GM10248 (cell line): ENCODE data around the gene ADAM19.

ENCODE experiments used
- CTCF ChIA-PET: fragments of 300-600 bp; sonication (Branson Sonifier 250); formaldehyde crosslinking; extraction: SDS; loops from one replicate; lab custom pipeline; 2021; ENCODE audit warnings: antibody characterized with exemption; lab: Yijun Ruan, JAX
- POLR2A ChIA-PET: fragments of 350-650 bp; sonication (Branson Sonifier 250); formaldehyde crosslinking; extraction: SDS; loops from one replicate; lab custom pipeline; 2020; ENCODE audit warnings: antibody characterized with exemption; lab: Yijun Ruan, JAX
- DNase-seq: peaks from one replicate; pipeline ENCODE4 v3.0.0; 2012; ENCODE audit errors: extremely low spot score
- TF ChIP-seq, protein P1 (sequence below): IDR thresholded peaks from 2 replicates; pipeline ENCODE4 v1.5.1; 2012; ENCODE audit warnings: mild to moderate bottlenecking, low read depth; ENCODE audit errors: extremely low read depth, missing control alignments, control extremely low read depth

The ADAM19 gene

DNA sequence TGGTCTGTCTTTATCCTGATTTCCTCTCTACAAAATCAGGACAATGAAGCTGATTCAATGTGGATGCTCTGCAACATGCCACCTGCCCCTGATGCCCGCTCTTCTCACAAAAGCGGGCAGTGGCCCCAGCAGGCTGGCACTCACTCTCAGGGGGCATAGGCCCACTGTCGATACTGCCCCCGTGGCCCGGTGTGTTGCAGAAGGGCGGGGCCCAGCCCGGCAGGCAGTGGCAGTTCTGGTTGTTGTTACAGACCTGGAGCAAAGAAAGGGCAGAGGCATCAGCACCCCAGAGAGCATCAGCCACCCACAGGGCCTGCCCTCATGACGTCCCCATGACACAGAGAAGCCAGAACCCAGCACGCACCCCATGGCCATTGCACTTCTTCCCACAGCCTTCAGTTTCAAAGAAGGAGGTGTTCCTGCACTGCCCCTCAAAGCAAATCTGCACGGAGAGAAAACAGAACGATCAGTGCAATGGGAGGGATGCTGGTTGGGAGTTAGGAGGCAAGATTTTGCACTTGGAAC is 84.0 kb downstream of the ADAM19 start:
- ChIA-PET POLR2A (no interaction called here), CTCF (no interaction called here)
- TF ChIP-seq, protein P1, sequence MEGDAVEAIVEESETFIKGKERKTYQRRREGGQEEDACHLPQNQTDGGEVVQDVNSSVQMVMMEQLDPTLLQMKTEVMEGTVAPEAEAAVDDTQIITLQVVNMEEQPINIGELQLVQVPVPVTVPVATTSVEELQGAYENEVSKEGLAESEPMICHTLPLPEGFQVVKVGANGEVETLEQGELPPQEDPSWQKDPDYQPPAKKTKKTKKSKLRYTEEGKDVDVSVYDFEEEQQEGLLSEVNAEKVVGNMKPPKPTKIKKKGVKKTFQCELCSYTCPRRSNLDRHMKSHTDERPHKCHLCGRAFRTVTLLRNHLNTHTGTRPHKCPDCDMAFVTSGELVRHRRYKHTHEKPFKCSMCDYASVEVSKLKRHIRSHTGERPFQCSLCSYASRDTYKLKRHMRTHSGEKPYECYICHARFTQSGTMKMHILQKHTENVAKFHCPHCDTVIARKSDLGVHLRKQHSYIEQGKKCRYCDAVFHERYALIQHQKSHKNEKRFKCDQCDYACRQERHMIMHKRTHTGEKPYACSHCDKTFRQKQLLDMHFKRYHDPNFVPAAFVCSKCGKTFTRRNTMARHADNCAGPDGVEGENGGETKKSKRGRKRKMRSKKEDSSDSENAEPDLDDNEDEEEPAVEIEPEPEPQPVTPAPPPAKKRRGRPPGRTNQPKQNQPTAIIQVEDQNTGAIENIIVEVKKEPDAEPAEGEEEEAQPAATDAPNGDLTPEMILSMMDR = no peak

DNA sequence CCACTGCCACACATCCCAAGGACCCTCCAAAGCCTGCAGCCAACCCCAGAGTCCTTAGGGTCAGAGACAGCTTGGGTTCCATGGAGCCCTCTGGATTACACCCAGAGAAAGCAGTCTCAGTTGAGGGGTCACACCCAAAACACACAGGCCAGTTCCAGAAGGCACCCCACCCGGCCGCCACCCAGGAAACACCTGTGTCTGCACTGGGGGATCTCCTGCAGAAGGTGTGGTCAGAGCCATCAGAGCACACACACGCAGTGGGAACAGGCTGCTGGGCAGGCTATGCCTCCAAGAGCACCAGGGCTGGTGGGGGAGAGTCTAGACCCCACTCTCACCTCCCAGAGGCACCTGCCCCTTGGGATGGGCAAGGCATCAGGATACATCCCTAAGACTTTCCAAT is 88.2 kb downstream of the ADAM19 start:
- DNase-seq = peak; percentile 54
- CTCF ChIA-PET = interaction anchor here (1.0 to 3.3 kb wide), 3 partner anchors 16 to 256 kb away, joined by 3 to 21 read pairs (median 3); no protein-coding TSS in a partner anchor
- TF ChIP-seq, protein P1 = no peak
- POLR2A ChIA-PET = no interaction called here

More for the DNA sequence above, 84.0 kb downstream of the ADAM19 start:
- DNase-seq = no peak

DNA sequence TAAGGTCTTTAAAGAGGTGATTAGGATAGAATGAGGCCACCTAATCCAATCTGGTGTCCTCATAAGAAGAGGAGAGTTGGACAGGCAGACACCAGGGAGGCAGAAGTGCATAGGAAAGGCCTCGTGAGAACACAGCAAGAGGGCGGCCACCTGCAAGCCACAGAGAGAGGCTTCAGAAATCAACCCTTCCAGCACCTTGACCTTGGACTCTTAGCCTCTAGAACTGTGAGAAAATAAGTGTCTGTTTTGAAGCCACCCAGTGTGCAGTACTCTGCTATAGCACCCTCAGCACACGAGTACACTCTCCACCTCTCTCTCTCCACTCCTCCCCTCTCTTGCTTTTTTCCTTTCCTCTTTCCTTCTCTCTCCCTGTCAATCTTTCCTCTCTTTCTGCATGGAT is 88.7 kb downstream of the ADAM19 start:
- DNase-seq = no peak
- TF ChIP-seq, protein P1 = no peak
- POLR2A ChIA-PET = no interaction called here
- CTCF ChIA-PET = interaction anchor here (1.4 to 3.3 kb wide), 3 partner anchors 10 to 55 kb away, joined by 7 to 26 read pairs (median 21); no protein-coding TSS in a partner anchor

DNA sequence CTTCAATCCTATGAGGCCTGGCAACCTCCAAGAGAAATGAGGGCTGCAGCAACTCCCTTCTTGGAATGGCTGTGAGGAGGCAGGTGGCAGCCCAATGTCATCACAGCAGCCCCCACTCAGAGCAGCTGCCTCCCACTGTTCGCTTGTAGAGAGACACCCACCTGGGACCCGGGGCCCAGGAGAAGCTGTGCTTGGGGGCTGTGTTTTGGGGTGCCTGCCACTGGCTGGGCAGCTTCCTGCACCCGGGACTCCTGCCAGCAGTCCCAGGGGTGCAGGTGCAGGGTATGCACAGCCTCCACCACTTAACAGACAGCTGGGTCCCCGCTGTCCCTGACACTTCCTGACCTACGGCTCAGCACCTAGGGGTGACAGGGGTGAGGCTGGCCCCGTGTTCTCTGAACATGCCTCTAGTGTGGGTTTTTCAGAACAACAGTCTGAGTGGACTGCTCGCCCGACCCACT is 89.3 kb downstream of the ADAM19 start:
- POLR2A ChIA-PET = no interaction called here
- CTCF ChIA-PET = interaction anchor here (1.0 to 3.3 kb wide), 11 partner anchors 9 to 257 kb away, joined by 3 to 26 read pairs (median 6); partner anchors contain the start of gene LSM11
- TF ChIP-seq, protein P1 = no peak
- peak; percentile 34 for DNase-seq

DNA sequence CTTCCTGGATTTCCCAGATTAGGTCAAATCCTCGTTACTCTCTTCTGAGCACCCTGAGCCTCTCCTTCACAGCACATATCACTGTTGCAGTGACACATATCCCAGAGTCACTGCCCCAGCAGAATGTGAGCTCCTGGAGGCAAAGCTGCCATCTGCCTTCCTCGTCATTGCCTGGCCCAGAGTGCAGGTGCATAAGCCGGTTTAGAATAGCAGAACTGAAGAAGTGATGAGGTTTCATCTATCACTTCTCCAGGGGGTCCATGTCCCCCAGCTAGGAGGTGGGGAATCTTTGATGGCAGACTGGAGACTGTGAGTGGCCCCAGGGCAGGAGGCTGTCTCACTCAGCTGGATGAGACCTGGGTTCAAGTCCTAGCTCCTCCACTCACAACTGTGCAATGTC is 89.8 kb downstream of the ADAM19 start:
- CTCF ChIA-PET = interaction anchor here (1.0 to 3.3 kb wide), 12 partner anchors 9 to 258 kb away, joined by 3 to 26 read pairs (median 6); partner anchors contain the start of gene LSM11

DNA sequence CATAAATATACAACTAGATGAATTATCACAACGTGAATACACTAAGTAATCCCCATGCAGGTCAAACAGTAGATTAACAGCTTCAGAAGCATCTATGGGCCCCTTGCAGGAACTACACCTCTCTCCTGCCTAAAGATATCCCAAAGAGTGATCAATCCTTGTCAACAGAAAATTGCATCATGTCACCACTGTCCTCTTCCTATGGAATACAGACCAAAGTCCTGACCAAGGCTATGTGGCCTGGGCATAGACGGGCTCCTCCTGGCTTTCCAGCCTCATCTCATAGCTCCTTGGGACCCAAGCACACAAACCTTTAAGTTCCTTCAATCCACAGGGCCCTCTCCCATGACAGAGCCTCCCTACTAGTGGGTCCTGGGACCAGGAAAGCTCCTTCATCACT is 90.2 kb downstream of the ADAM19 start:
- CTCF ChIA-PET = interaction anchor here (0.9 to 3.3 kb wide), 14 partner anchors 8 to 258 kb away, joined by 3 to 26 read pairs (median 4); partner anchors contain the start of gene LSM11
- POLR2A ChIA-PET = no interaction called here
- TF ChIP-seq, protein P1 = no peak
- no peak for DNase-seq

More for the DNA sequence above, 89.8 kb downstream of the ADAM19 start:
- peak; percentile 38 for DNase-seq
- TF ChIP-seq, protein P1 = no peak
- POLR2A ChIA-PET = no interaction called here
